ENCODE data around the gene WNK1.
"Not testable (repeated sequence)": the region's sequence is repeated elsewhere in the genome, so short reads cannot be mapped to it uniquely, and the experiment has no call there.

WNK1 gene

GRCh38 chr12:922285-922684, 169.9 kb downstream of the WNK1 start:
- TF ChIP-seq, protein P1, sequence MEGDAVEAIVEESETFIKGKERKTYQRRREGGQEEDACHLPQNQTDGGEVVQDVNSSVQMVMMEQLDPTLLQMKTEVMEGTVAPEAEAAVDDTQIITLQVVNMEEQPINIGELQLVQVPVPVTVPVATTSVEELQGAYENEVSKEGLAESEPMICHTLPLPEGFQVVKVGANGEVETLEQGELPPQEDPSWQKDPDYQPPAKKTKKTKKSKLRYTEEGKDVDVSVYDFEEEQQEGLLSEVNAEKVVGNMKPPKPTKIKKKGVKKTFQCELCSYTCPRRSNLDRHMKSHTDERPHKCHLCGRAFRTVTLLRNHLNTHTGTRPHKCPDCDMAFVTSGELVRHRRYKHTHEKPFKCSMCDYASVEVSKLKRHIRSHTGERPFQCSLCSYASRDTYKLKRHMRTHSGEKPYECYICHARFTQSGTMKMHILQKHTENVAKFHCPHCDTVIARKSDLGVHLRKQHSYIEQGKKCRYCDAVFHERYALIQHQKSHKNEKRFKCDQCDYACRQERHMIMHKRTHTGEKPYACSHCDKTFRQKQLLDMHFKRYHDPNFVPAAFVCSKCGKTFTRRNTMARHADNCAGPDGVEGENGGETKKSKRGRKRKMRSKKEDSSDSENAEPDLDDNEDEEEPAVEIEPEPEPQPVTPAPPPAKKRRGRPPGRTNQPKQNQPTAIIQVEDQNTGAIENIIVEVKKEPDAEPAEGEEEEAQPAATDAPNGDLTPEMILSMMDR (IDR thresholded peaks at IDR 0.05; ENCODE audit: low read depth, low read length, missing control alignments) = no peak
- no peak for DNase-seq (ENCODE audit: low read depth)
- in situ Hi-C loops (cut with HindIII; ENCODE audit: low sequenced_read_pairs) = no loop called here
- H3K4me3 ChIP-seq (ENCODE audit: low read depth, low read length) = no peak overlapping the region

DNA sequence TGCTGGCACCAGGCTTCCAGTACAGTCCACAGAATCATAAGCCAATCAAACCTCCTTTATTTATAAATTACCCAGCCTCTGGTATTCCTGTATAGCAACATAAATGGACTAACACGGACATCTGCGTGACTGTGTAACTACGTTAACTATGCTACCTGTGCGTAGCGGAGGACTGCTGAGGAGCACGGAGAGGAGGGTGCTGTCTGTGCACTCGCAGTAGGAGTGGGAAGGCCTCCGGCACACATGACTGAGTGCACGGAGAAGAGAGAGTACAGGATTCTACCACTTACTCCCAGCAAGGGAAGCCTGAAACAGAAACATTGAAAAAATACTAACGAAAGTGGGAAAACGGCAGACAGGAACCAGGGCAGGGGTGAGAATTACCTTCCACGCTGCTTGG, 174.3 kb downstream of the WNK1 start:
- H3K4me3 ChIP-seq (ENCODE audit: low read depth, low read length) = no peak overlapping the region
- in situ Hi-C loops (cut with HindIII; ENCODE audit: low sequenced_read_pairs) = loop anchor here (5.0 kb wide), 1 partner anchor 69 kb away; no protein-coding TSS in a partner anchor
- DNase-seq (ENCODE audit: low read depth) = no peak
- TF ChIP-seq, protein P1 (IDR thresholded peaks at IDR 0.05; ENCODE audit: low read depth, low read length, missing control alignments) = no peak

DNA sequence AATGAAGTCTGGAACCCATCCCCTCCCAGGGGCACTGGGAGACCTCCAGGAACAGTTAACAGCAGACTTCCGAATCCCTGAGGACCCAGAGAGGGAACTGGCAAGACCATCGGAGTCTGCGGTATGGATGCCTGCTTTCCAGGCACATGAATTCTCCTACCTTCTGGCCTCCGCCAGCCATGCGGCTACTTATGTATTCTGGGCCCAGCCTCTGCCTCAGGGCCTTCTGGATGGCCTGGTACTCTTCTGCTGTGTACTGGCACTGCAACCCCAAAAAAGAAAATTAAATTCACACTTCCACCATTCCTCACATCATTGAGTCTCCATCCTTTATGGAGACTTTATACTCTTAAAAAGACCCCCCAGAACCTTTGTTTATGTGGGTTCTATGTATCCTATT, 178.7 kb downstream of the WNK1 start:
- in situ Hi-C loops (cut with HindIII; ENCODE audit: low sequenced_read_pairs) = no loop called here
- TF ChIP-seq, protein P1 (IDR thresholded peaks at IDR 0.05; ENCODE audit: low read depth, low read length, missing control alignments) = no peak
- DNase-seq (ENCODE audit: low read depth) = no peak
- no peak overlapping the region for H3K4me3 ChIP-seq (ENCODE audit: low read depth, low read length)

GRCh38 chr12:931591-931990, 179.2 kb downstream of the WNK1 start:
- in situ Hi-C loops (cut with HindIII; ENCODE audit: low sequenced_read_pairs) = no loop called here
- DNase-seq (ENCODE audit: low read depth) = no peak
- H3K4me3 ChIP-seq (ENCODE audit: low read depth, low read length) = no peak overlapping the region

GRCh38 chr12:935891-936290, 183.5 kb downstream of the WNK1 start:
- DNase-seq (ENCODE audit: low read depth); in situ Hi-C loops (cut with HindIII; ENCODE audit: low sequenced_read_pairs): not testable (repeated sequence)

More at GRCh38 chr12:931591-931990, 179.2 kb downstream of the WNK1 start:
- TF ChIP-seq, protein P1 (IDR thresholded peaks at IDR 0.05; ENCODE audit: low read depth, low read length, missing control alignments) = no peak

DNA sequence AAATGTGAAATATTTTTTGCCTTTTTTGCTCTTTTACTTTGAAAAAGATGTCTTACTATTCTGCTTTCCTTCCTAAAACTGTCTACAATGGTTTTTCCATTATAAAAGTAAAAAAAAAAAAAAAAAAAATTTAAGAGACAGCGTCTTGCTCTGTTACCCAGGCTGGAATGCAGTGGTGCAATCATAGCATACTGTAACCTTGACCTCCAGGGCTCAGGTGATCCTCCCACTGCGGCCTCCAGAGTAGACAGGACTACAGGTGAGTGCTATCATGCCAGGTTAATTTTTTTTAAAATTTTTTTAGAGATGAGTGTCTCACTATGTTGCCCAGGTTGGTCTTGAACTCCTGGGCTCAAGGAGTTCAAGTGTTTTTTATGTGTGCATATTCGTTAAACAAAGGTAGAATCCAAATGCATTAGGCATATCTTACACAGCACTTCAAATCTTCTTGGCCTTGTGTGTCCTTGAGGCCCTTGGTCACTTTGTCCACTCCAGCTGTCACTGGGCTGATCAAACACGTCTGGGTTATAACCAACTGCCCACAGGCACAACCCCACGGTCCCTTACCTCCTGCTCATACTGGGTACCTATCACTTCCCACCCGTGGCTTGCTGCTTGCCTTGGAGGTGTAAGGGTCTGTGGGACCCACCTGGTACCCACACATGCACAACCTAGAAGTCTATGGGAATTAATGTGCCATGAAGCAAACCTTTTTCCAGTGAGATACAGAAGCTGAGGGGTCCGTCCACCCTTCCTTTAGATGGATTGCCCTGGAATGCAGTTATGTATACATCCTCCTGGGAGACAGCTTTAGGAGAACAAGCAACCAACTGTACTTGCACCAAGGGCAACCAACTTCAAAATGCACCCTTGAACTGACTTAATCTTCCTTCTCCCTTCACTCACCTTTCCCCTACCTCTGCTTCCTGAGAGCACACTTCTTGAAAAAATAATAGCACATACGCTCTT, 184.3 kb downstream of the WNK1 start:
- H3K4me3 ChIP-seq (ENCODE audit: low read depth, low read length) = no peak overlapping the region
- in situ Hi-C loops (cut with HindIII; ENCODE audit: low sequenced_read_pairs) = no loop called here
- TF ChIP-seq, protein P1 (IDR thresholded peaks at IDR 0.05; ENCODE audit: low read depth, low read length, missing control alignments) = no peak
- DNase-seq (ENCODE audit: low read depth) = no peak

More at GRCh38 chr12:935891-936290, 183.5 kb downstream of the WNK1 start:
- H3K4me3 ChIP-seq (ENCODE audit: low read depth, low read length) = not testable (repeated sequence)

- DNase-seq (ENCODE audit: low read depth) = no peak
- H3K4me3 ChIP-seq (ENCODE audit: low read depth, low read length) = no peak overlapping the region
- in situ Hi-C loops (cut with HindIII; ENCODE audit: low sequenced_read_pairs) = no loop called here
- TF ChIP-seq, protein P1 (IDR thresholded peaks at IDR 0.05; ENCODE audit: low read depth, low read length, missing control alignments) = no peak
Measured at GRCh38 chr12:938810-939209, 186.4 kb downstream of the WNK1 start.

All from astrocyte of the cerebellum (primary cell).